H1 (cell line): ENCODE measurements around the gene HOXA10. TPM values are rescaled to one million over a fixed set of nuclear protein-coding genes. Genes with fewer than 3 reads are reported as not detected.

ENCODE experiments used
- ATF3 ChIP-seq: IDR thresholded peaks from 2 replicates; pipeline ENCODE4 v1.6.1; 2011; ENCODE audit warnings: low read depth, mild to moderate bottlenecking, low read length; ENCODE audit not compliant: insufficient read depth
- CHD7 ChIP-seq: fragments of 300-600 bp; sonication (generic); IDR thresholded peaks from 2 replicates; pipeline ENCODE4 v1.7.1; 2012; ENCODE audit warnings: low read length, moderate library complexity, mild to moderate bottlenecking, inconsistent platforms; ENCODE audit not compliant: insufficient replicate concordance
- NRF1 ChIP-seq: IDR thresholded peaks from 2 replicates; pipeline ENCODE4 v1.6.1; 2011; ENCODE audit warnings: mild to moderate bottlenecking, low read depth, low read length, improper control_type of control experiment
- TAF7 ChIP-seq: optimal IDR thresholded peaks from 2 replicates; pipeline ENCODE3; 2011; ENCODE audit warnings: low read depth, mild to moderate bottlenecking, inconsistent platforms, low read length, moderate library complexity, borderline replicate concordance
- YY1 ChIP-seq: IDR thresholded peaks from 2 replicates; pipeline ENCODE4 v1.6.1; 2011; ENCODE audit warnings: low read depth, mild to moderate bottlenecking, low read length
- polyA plus RNA-seq, 7 experiments: library from polyadenylated mRNA; depleted of rRNA in 3 of 7; stranded (reverse) in 5 of 7; unstranded in 2 of 7; fragments of >200 nt in 5 of 7; fragments of 200-250 nt in 2 of 7; gene quantifications; 1 replicate in 5 of 7; 2 replicates in 1 of 7; 4 replicates in 1 of 7; pipeline versions ENCODE4 v1.2.1 to v1.2.3, GENCODE V29; 2011 to 2013; ENCODE audit warnings: missing spikeins in 2 of 7, mixed read lengths in 2 of 7
- total RNA-seq: library from RNA; stranded (reverse); fragmentation: NEBNext Ultra II Directional; extraction: Animal tissue kit (Norgen Biotek cat#: 25700); gene quantifications from 2 replicates; pipeline ENCODE4 v1.2.1, GENCODE V29; 2021

Gene HOXA10
- total and polyA plus RNA-seq, 2 of the 8 experiments (the other 6 are each of a cell fraction or from before 2014, with no cell fraction given) = not detected

GRCh38 chr7:27185013-27185853 lies 11.1 kb upstream of the HOXA10 start, which contains the start of gene HOXA11 (continued):
- TF ChIP-seq CHD7 (no peak), YY1 (no peak), NRF1 (no peak), TAF7 (no peak), ATF3 (no peak)
